H1 (cell line): ENCODE results near the gene DYNC1I1. TPM values are rescaled to one million over a fixed set of nuclear protein-coding genes. Genes with fewer than 3 reads are reported as not detected.

Source experiments
- CTCF ChIA-PET: fragments of 300-600 bp; sonication (Branson Sonifier 250); formaldehyde crosslinking; loops from one replicate; lab custom pipeline; 2021; ENCODE audit not compliant: partially characterized antibody; lab: Charles Lee
- POLR2A ChIA-PET: fragments of 300-600 bp; sonication (Branson Sonifier 250); formaldehyde crosslinking; loops from one replicate; lab custom pipeline; 2021; ENCODE audit warnings: inconsistent platforms; ENCODE audit not compliant: partially characterized antibody; lab: Charles Lee
- DNase-seq, 2 experiments: peaks; one replicate each; pipeline versions ENCODE4 v3.0.0 to v3.0.0-alpha.2; 2010 to 2022; ENCODE audit warnings: low spot score in 2 of 2, low read depth in 1 of 2, mixed read lengths in 1 of 2
- FAIRE-seq: peaks from 2 replicates; lab custom pipeline; 2011; peaks lifted over from hg19 to GRCh38; lab: Jason Lieb, UNC
- H2AFZ ChIP-seq: 2 replicates; pipeline ENCODE4 v1.8.1; 2012; ENCODE audit warnings: low read length, inconsistent platforms
- H2AK5ac ChIP-seq: 2 replicates; pipeline ENCODE4 v1.6.1; 2013; ENCODE audit warnings: low read depth, low read length
- H2BK120ac ChIP-seq: replicated peaks from 2 replicates; pipeline ENCODE3; 2013; ENCODE audit warnings: low read depth, low read length, inconsistent platforms
- H2BK12ac ChIP-seq: 2 replicates; pipeline ENCODE4 v1.6.1; 2013; ENCODE audit warnings: low read depth, low read length
- H2BK15ac ChIP-seq: 2 replicates; pipeline ENCODE4 v1.6.1; 2013; ENCODE audit warnings: low read length
- H2BK20ac ChIP-seq: 2 replicates; pipeline ENCODE4 v1.6.1; 2013; ENCODE audit warnings: low read length
- H2BK5ac ChIP-seq: 2 replicates; pipeline ENCODE4 v1.6.1; 2013; ENCODE audit warnings: low read depth, low read length
- H3K14ac ChIP-seq: 2 replicates; pipeline ENCODE4 v1.6.1; 2013; ENCODE audit warnings: inconsistent platforms; ENCODE audit not compliant: insufficient read length
- H3K18ac ChIP-seq: 2 replicates; pipeline ENCODE4 v1.6.1; 2013; ENCODE audit warnings: low read length; ENCODE audit errors: extremely low read depth
- H3K23ac ChIP-seq: 2 replicates; pipeline ENCODE4 v1.6.1; 2013; ENCODE audit warnings: inconsistent platforms; ENCODE audit not compliant: insufficient read length
- H3K23me2 ChIP-seq: 2 replicates; pipeline ENCODE4 v1.6.1; 2013; ENCODE audit warnings: low read depth, low read length
- H3K27ac ChIP-seq: 2 replicates; pipeline ENCODE4 v1.6.1; 2011; ENCODE audit warnings: low read depth, low read length, inconsistent platforms
- H3K27me3 ChIP-seq, 4 experiments: replicated peaks in 1 of 4; 1 replicate in 1 of 4; 2 replicates in 3 of 4; pipeline versions ENCODE4 v1.6.1 to v1.8.1; 2011 to 2013; ENCODE audit warnings: low read length in 3 of 4, mild to moderate bottlenecking in 3 of 4, inconsistent platforms in 2 of 4, mixed read lengths in 2 of 4, moderate library complexity in 1 of 4; ENCODE audit not compliant: control insufficient read depth in 3 of 4, insufficient read depth in 3 of 4; ENCODE audit errors: extremely low read depth in 1 of 4
- H3K36me3 ChIP-seq, 4 experiments: 2 replicates each; pipeline versions ENCODE4 v1.6.1 to v1.8.1; 2011 to 2013; ENCODE audit warnings: mild to moderate bottlenecking in 4 of 4, low read length in 3 of 4, moderate library complexity in 2 of 4, control low read depth in 1 of 4, inconsistent platforms in 1 of 4; ENCODE audit not compliant: insufficient read depth in 4 of 4, control insufficient read depth in 2 of 4
- H3K4ac ChIP-seq: replicated peaks from 2 replicates; pipeline ENCODE3; 2013; ENCODE audit warnings: low read length, low read depth, mixed read lengths, inconsistent platforms; ENCODE audit not compliant: insufficient read length
- H3K4me1 ChIP-seq, 4 experiments: replicated peaks in 1 of 4; 1 replicate in 1 of 4; 2 replicates in 3 of 4; pipeline versions ENCODE4 v1.6.1 to v1.8.1; 2011 to 2013; ENCODE audit warnings: low read length in 3 of 4, inconsistent platforms in 2 of 4, mixed read lengths in 1 of 4; ENCODE audit not compliant: insufficient read depth in 4 of 4, control insufficient read depth in 3 of 4
- H3K4me2 ChIP-seq, 2 experiments: 2 replicates each; pipeline versions ENCODE4 v1.6.1 to v1.8.1; 2011 to 2013; ENCODE audit warnings: low read depth in 2 of 2, low read length in 2 of 2, control low read depth in 1 of 2, inconsistent platforms in 1 of 2, mild to moderate bottlenecking in 1 of 2; ENCODE audit not compliant: insufficient read depth in 1 of 2
- H3K4me3 ChIP-seq, 4 experiments: fragments of 200-600, 300-600 bp in 1 of 4; sonication (generic), shearing (Covaris generic), sonication (Bioruptor Twin) in 1 of 4; 2 replicates each; pipeline versions ENCODE4 v1.5.1 to v1.8.1; 2011 to 2016; ENCODE audit warnings: low read length in 4 of 4, low read depth in 3 of 4, control low read depth in 2 of 4, inconsistent platforms in 2 of 4, mild to moderate bottlenecking in 2 of 4, mixed read lengths in 1 of 4, moderate library complexity in 1 of 4; ENCODE audit not compliant: insufficient read depth in 2 of 4; ENCODE audit errors: extremely low read depth in 1 of 4
- H3K56ac ChIP-seq: replicated peaks from 2 replicates; pipeline ENCODE3; 2013; ENCODE audit warnings: low read depth, mild to moderate bottlenecking, mixed read lengths, low read length, inconsistent platforms; ENCODE audit not compliant: insufficient read length
- H3K79me1 ChIP-seq: 2 replicates; pipeline ENCODE4 v1.6.1; 2013; ENCODE audit warnings: low read depth, low read length, control low read depth
- H3K79me2 ChIP-seq, 2 experiments: 2 replicates each; pipeline versions ENCODE4 v1.6.1 to v1.8.1; 2012 to 2013; ENCODE audit warnings: low read length in 2 of 2, mild to moderate bottlenecking in 2 of 2, inconsistent platforms in 1 of 2; ENCODE audit not compliant: insufficient read depth in 2 of 2, control insufficient read depth in 1 of 2
- H3K9ac ChIP-seq, 4 experiments: replicated peaks in 1 of 4; 1 replicate in 1 of 4; 2 replicates in 3 of 4; pipeline versions ENCODE4 v1.6.1 to v1.8.1; 2011 to 2013; ENCODE audit warnings: low read depth in 3 of 4, low read length in 3 of 4, control low read depth in 2 of 4, mild to moderate bottlenecking in 2 of 4, moderate library complexity in 2 of 4, inconsistent platforms in 1 of 4; ENCODE audit errors: extremely low read depth in 1 of 4
- H3K9me3 ChIP-seq, 2 experiments: 2 replicates each; pipeline versions ENCODE4 v1.6.1 to v1.8.1; 2012 to 2013; ENCODE audit warnings: mild to moderate bottlenecking in 2 of 2, moderate library complexity in 2 of 2, control low read depth in 1 of 2, inconsistent platforms in 1 of 2, low read depth in 1 of 2, low read length in 1 of 2, mixed read lengths in 1 of 2; ENCODE audit not compliant: insufficient read depth in 2 of 2
- H4K20me1 ChIP-seq, 2 experiments: replicated peaks in 1 of 2; 2 replicates each; pipeline versions ENCODE3 to v1.8.1; 2011 to 2013; ENCODE audit warnings: inconsistent platforms in 2 of 2, low read length in 2 of 2, mild to moderate bottlenecking in 1 of 2; ENCODE audit not compliant: insufficient read depth in 2 of 2, control insufficient read depth in 1 of 2
- H4K5ac ChIP-seq: 2 replicates; pipeline ENCODE4 v1.6.1; 2013; ENCODE audit warnings: low read length, low read depth, mixed read lengths, inconsistent platforms; ENCODE audit not compliant: insufficient read length
- H4K8ac ChIP-seq: 2 replicates; pipeline ENCODE4 v1.8.0; 2013; ENCODE audit warnings: mild to moderate bottlenecking, moderate library complexity, low read length, inconsistent platforms; ENCODE audit not compliant: insufficient read depth; ENCODE audit errors: extremely low read depth
- H4K91ac ChIP-seq: replicated peaks from 2 replicates; pipeline ENCODE3; 2013; ENCODE audit warnings: low read length, mixed read lengths, inconsistent platforms; ENCODE audit not compliant: insufficient read length
- ASH2L ChIP-seq: fragments of 200-600, 300-600 bp; sonication (generic); IDR thresholded peaks from one replicate; pipeline ENCODE4 v1.7.1; 2017; ENCODE audit warnings: low read length
- EP300 ChIP-seq, 2 experiments: IDR thresholded peaks; 1 replicate in 1 of 2; 2 replicates in 1 of 2; pipeline ENCODE4 v1.6.1; 2011 to 2012; ENCODE audit warnings: low read depth in 2 of 2, low read length in 2 of 2, mild to moderate bottlenecking in 2 of 2, borderline replicate concordance in 1 of 2, inconsistent platforms in 1 of 2, moderate library complexity in 1 of 2
- WGBS, 2 experiments: shearing (Covaris generic) in 1 of 2; methylation state at CpG; one replicate each; pipeline versions ENCODE4 v1.1.6 to v1.1.7; 2013 to 2015; ENCODE audit warnings: low lambda C conversion rate in 2 of 2, mixed read lengths in 2 of 2, inconsistent platforms in 1 of 2, low coverage in 1 of 2, missing lambda C conversion rate in 1 of 2; ENCODE audit not compliant: insufficient replicate concordance in 2 of 2, insufficient coverage in 1 of 2, insufficient read length in 1 of 2; ENCODE audit errors: extremely low coverage in 1 of 2, missing lambda C conversion rate in 1 of 2; 5-methylcytosine and 5-hydroxymethylcytosine counted together
- polyA plus RNA-seq, 7 experiments: library from polyadenylated mRNA; depleted of rRNA in 3 of 7; stranded (reverse) in 5 of 7; unstranded in 2 of 7; fragments of >200 nt in 5 of 7; fragments of 200-250 nt in 2 of 7; gene quantifications; 1 replicate in 5 of 7; 2 replicates in 1 of 7; 4 replicates in 1 of 7; pipeline versions ENCODE4 v1.2.1 to v1.2.3, GENCODE V29; 2011 to 2013; ENCODE audit warnings: missing spikeins in 2 of 7, mixed read lengths in 2 of 7
- total RNA-seq: library from RNA; stranded (reverse); fragmentation: NEBNext Ultra II Directional; extraction: Animal tissue kit (Norgen Biotek cat#: 25700); gene quantifications from 2 replicates; pipeline ENCODE4 v1.2.1, GENCODE V29; 2021

Gene DYNC1I1
- total and polyA plus RNA-seq, 2 of the 8 experiments (the other 6 are each of a cell fraction or from before 2014, with no cell fraction given) = 0.45 to 0.58 TPM

- Histone ChIP-seq H3K23me2 (no peaks in the 10 kb centered on the region), H2BK5ac (no peak overlapping the region), H2AK5ac (no peak overlapping the region), H3K79me2 (no peaks in the 10 kb centered on the region), H3K23ac (no peak overlapping the region), H3K79me1 (no peaks in the 10 kb centered on the region), H4K20me1 (no peaks in the 10 kb centered on the region), H3K18ac (no peak overlapping the region), H3K4me3 (no peak overlapping the region), H2BK20ac (no peak overlapping the region), H3K27me3 (no peaks in the 10 kb centered on the region), H3K9me3 (no peaks in the 10 kb centered on the region), H3K14ac (no peak overlapping the region), H2BK15ac (no peak overlapping the region), H4K91ac (no peak overlapping the region), H2BK12ac (no peak overlapping the region), H3K36me3 (no peaks in the 10 kb centered on the region), H3K9ac (no peak overlapping the region), H3K4me2 (no peak overlapping the region), H2AFZ (no peak overlapping the region), H2BK120ac (no peak overlapping the region), H4K8ac (no peak overlapping the region), H3K4me1 (no peaks in the 10 kb centered on the region), H3K56ac (no peak overlapping the region), H4K5ac (no peak overlapping the region), H3K27ac (no peak overlapping the region), H3K4ac (no peak overlapping the region)
- TF ChIP-seq EP300 (IDR thresholded peaks at IDR 0.05; ENCODE audit: borderline replicate concordance in 1 of 2, low read depth in 2 of 2, low read length in 2 of 2) = no peak
- no peak for TF ChIP-seq ASH2L
- DNase-seq (no peak), FAIRE-seq (no peak)
- POLR2A ChIA-PET = no interaction called here
- 86% methylated on average over 1 of the region's 1 CpG; no CpG with 5 or more reads in 1 of the 2 experiments for WGBS, 2 experiments
- CTCF ChIA-PET = no interaction called here
Measured at GRCh38 chr7:95997632-95998031, 225.3 kb downstream of the DYNC1I1 start.
